Stimulated activated effector memory CD8-positive, alpha-beta T cell treated with anti-CD3 and anti-CD28 coated beads, Interleukin-12 subunit alpha, Interleukin-12 subunit beta, amount 100 ng/mL, for 72 hours (primary cell): Measurements from ENCODE around the gene GOLGA5.
A peak's percentile ranks its signal among the peaks of the same experiment; 100 is the strongest.
"Not testable (repeated sequence)": the region's sequence is repeated elsewhere in the genome, so short reads cannot be mapped to it uniquely, and the experiment has no call there.

Source experiments
- ATAC-seq: fragments of 150-1000 bp; cut with Tn5 transposase; 2 replicates; pipeline ENCODE4 v1.10.0; 2021
- DNase-seq, 2 donors: peaks; one replicate each; pipeline ENCODE4 v3.0.0; 2021 to 2022; ENCODE audit warnings: low spot score in 2 of 2
- H3K27ac Mint-ChIP-seq: one replicate; pipeline ENCODE4 v1.8.0; 2022; ENCODE audit warnings: mild to moderate bottlenecking, mixed read lengths
- H3K36me3 Mint-ChIP-seq: one replicate; pipeline ENCODE4 v1.8.0; 2022; ENCODE audit warnings: mild to moderate bottlenecking, mixed read lengths
- H3K4me1 Mint-ChIP-seq: one replicate; pipeline ENCODE4 v1.8.0; 2022; ENCODE audit warnings: mixed read lengths
- H3K4me3 Mint-ChIP-seq: one replicate; pipeline ENCODE4 v1.8.0; 2022; ENCODE audit warnings: mild to moderate bottlenecking, mixed read lengths
- H3K9me3 Mint-ChIP-seq: one replicate; pipeline ENCODE4 v1.8.0; 2022; ENCODE audit warnings: mixed read lengths

GOLGA5 gene

GRCh38 chr14:92841930-92842329 is 47.8 kb downstream of the GOLGA5 start:
- Mint-ChIP-seq H3K36me3 (peaks cover 61% of the 10 kb centered on the region), H3K4me3 (no peak overlapping the region), H3K4me1 (peaks cover 31% of the 10 kb centered on the region), H3K9me3 (peaks cover 4% of the 10 kb centered on the region), H3K27ac (no peak overlapping the region)
- DNase-seq (no peak), ATAC-seq (no peak)

GRCh38 chr14:92844204-92844603 is 50.1 kb downstream of the GOLGA5 start:
- peak; percentile 71 for ATAC-seq
- Mint-ChIP-seq H3K9me3 (peaks cover 4% of the 10 kb centered on the region), H3K36me3 (peaks cover 38% of the 10 kb centered on the region), H3K4me3 (no peak overlapping the region), H3K4me1 (peaks cover 38% of the 10 kb centered on the region), H3K27ac (peak overlapping the region; percentile 62)
- DNase-seq = no peak

- Mint-ChIP-seq H3K4me3 (peak overlapping the region; percentile 27), H3K27ac (peak overlapping the region; percentile 26), H3K4me1 (peaks cover 38% of the 10 kb centered on the region)
Observed at GRCh38 chr14:92846162-92846897, 52.2 kb downstream of the GOLGA5 start.

GRCh38 chr14:92847278-92847677 is 53.2 kb downstream of the GOLGA5 start:
- Mint-ChIP-seq H3K27ac (peak overlapping the region; percentile 64), H3K9me3 (peaks cover 4% of the 10 kb centered on the region), H3K4me3 (no peak overlapping the region), H3K36me3 (peaks cover 7% of the 10 kb centered on the region), H3K4me1 (peaks cover 38% of the 10 kb centered on the region)
- ATAC-seq (no peak), DNase-seq (no peak)

More at GRCh38 chr14:92846162-92846897, 52.2 kb downstream of the GOLGA5 start:
- ATAC-seq = peak; percentile 98
- Mint-ChIP-seq H3K9me3 (peaks cover 4% of the 10 kb centered on the region), H3K36me3 (peaks cover 17% of the 10 kb centered on the region)
- peak in 1 of 2 donors; percentile 60 for DNase-seq

- Mint-ChIP-seq H3K27ac (peak overlapping the region; percentile 64), H3K4me3 (no peak overlapping the region), H3K9me3 (peaks cover 4% of the 10 kb centered on the region), H3K4me1 (peaks cover 38% of the 10 kb centered on the region), H3K36me3 (peaks cover 7% of the 10 kb centered on the region)
- no peak for ATAC-seq
- no peak for DNase-seq
Observed at GRCh38 chr14:92847749-92848148, 53.6 kb downstream of the GOLGA5 start.

GRCh38 chr14:92848887-92849286 is 54.8 kb downstream of the GOLGA5 start:
- H3K36me3 Mint-ChIP-seq = peaks cover 7% of the 10 kb centered on the region
- H3K4me3 Mint-ChIP-seq = no peak overlapping the region
- peaks cover 32% of the 10 kb centered on the region for H3K4me1 Mint-ChIP-seq
- ATAC-seq (no peak), DNase-seq (no peak)
- no peak overlapping the region for H3K27ac Mint-ChIP-seq
- peaks cover 4% of the 10 kb centered on the region for H3K9me3 Mint-ChIP-seq

- Mint-ChIP-seq H3K4me1 (peaks cover 19% of the 10 kb centered on the region), H3K27ac (no peak overlapping the region), H3K4me3 (no peak overlapping the region), H3K36me3 (peaks cover 7% of the 10 kb centered on the region), H3K9me3 (peaks cover 4% of the 10 kb centered on the region)
- no peak for DNase-seq
- no peak for ATAC-seq
Observed at GRCh38 chr14:92850492-92850891, 56.4 kb downstream of the GOLGA5 start.

GRCh38 chr14:92853136-92853535 is 59.0 kb downstream of the GOLGA5 start:
- not testable (repeated sequence) for H3K27ac Mint-ChIP-seq, H3K4me3 Mint-ChIP-seq, H3K4me1 Mint-ChIP-seq, DNase-seq, ATAC-seq, H3K36me3 Mint-ChIP-seq, H3K9me3 Mint-ChIP-seq

- H3K9me3 Mint-ChIP-seq = peaks cover 2% of the 10 kb centered on the region
- no peak for DNase-seq
- peaks cover 10% of the 10 kb centered on the region for H3K4me1 Mint-ChIP-seq
- H3K36me3 Mint-ChIP-seq = no peaks in the 10 kb centered on the region
- H3K4me3 Mint-ChIP-seq = no peak overlapping the region
- no peak for ATAC-seq
- H3K27ac Mint-ChIP-seq = no peak overlapping the region
Observed at GRCh38 chr14:92860049-92860840, 66.1 kb downstream of the GOLGA5 start.

- no peak for ATAC-seq
- peaks cover 10% of the 10 kb centered on the region for H3K4me1 Mint-ChIP-seq
- DNase-seq = no peak
- no peaks in the 10 kb centered on the region for H3K36me3 Mint-ChIP-seq
- H3K9me3 Mint-ChIP-seq = peaks cover 6% of the 10 kb centered on the region
- no peak overlapping the region for H3K27ac Mint-ChIP-seq
- H3K4me3 Mint-ChIP-seq = no peak overlapping the region
Observed at GRCh38 chr14:92861856-92862745, 68.0 kb downstream of the GOLGA5 start.

GRCh38 chr14:92863286-92864080 is 69.4 kb downstream of the GOLGA5 start:
- no peak for DNase-seq
- Mint-ChIP-seq H3K27ac (no peak overlapping the region), H3K4me1 (peaks cover 10% of the 10 kb centered on the region), H3K9me3 (peaks cover 6% of the 10 kb centered on the region), H3K36me3 (no peaks in the 10 kb centered on the region), H3K4me3 (no peak overlapping the region)
- ATAC-seq = no peak

- no peak overlapping the region for H3K27ac Mint-ChIP-seq
- H3K36me3 Mint-ChIP-seq = no peaks in the 10 kb centered on the region
- no peak overlapping the region for H3K4me3 Mint-ChIP-seq
- peaks cover 4% of the 10 kb centered on the region for H3K9me3 Mint-ChIP-seq
- peaks cover 10% of the 10 kb centered on the region for H3K4me1 Mint-ChIP-seq
- no peak for DNase-seq
- ATAC-seq = no peak
Observed at GRCh38 chr14:92865674-92866073, 71.6 kb downstream of the GOLGA5 start.

GRCh38 chr14:92866181-92866752 is 72.2 kb downstream of the GOLGA5 start:
- Mint-ChIP-seq H3K9me3 (peaks cover 4% of the 10 kb centered on the region), H3K4me3 (no peak overlapping the region)
- DNase-seq = no peak

More at GRCh38 chr14:92866181-92866752, 72.2 kb downstream of the GOLGA5 start:
- ATAC-seq = no peak
- Mint-ChIP-seq H3K4me1 (peaks cover 10% of the 10 kb centered on the region), H3K36me3 (no peaks in the 10 kb centered on the region), H3K27ac (no peak overlapping the region)
